ENCODE measurements around the gene ORC2.

ORC2 gene

DNA sequence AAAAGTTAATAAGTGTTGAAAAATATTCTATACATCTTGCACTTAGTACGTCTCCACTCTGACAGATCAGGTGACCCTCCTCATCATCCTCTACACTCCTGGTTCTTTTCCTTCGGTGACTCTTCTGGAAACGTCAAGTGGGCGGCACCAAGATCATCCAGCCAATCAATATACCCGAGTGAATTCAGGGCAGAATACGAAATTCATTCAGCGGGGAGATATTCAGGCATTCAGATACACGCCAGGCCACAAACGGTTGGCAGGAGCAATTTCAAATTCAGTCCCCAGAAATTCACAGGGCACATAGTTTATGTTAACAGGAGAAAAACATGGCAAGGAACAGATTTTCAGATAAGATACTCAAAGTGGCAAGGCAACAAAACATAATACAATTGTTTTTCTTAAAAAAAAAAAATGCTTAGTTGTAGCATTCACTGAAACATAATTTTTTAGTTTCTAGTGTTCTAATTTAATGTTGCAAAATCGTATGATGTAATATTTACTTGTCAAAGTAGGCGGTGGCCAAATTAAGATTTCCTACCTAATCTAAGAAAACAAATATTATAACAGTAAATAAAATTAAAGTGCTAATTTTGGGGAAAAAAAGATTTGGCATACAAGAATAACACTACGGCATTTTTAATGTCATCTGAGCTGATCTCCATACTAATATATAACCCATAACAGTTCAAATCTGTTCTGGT is 103.2 kb downstream of the ORC2 start:
- DNase-seq: peak in 1 of 2 donors; percentile 53

All from CD4-positive, alpha-beta T cell treated with Interleukin-4 for 1 hour (primary cell).